ENCODE data around the gene SPEM1.

GRCh38 chr17:7405350-7406234 lies 14.5 kb upstream of the SPEM1 start:
- no peak for TF ChIP-seq EZH2 (IDR thresholded peaks at IDR 0.05; ENCODE audit: borderline replicate concordance, control insufficient read depth, low read depth, low read length)
- TF ChIP-seq JUND (IDR thresholded peaks at IDR 0.05; ENCODE audit: low read depth, low read length) = no peak
- TF ChIP-seq REST (IDR thresholded peaks at IDR 0.05; ENCODE audit: low read depth, low read length) = no peak
- TF ChIP-seq MAX (IDR thresholded peaks at IDR 0.05; ENCODE audit: low read depth, low read length) = no peak
- TF ChIP-seq CHD2 (IDR thresholded peaks at IDR 0.05; ENCODE audit: borderline replicate concordance, low read depth, low read length) = no peak
- no peak for TF ChIP-seq SIN3A (IDR thresholded peaks at IDR 0.05; ENCODE audit: low read depth, low read length)
- no peak for TF ChIP-seq ATF2 (IDR thresholded peaks at IDR 0.05; ENCODE audit: low read length)
- no peak for TF ChIP-seq RCOR1 (conservative IDR thresholded peaks at IDR 0.05; ENCODE audit: low read depth, low read length)
- no peak for TF ChIP-seq POLR2A (IDR thresholded peaks at IDR 0.05; ENCODE audit: low read depth, low read length)
- no peak for TF ChIP-seq POLR2AphosphoS5 (IDR thresholded peaks at IDR 0.05; ENCODE audit: low read length)

Data from GM12878 (cell line).